Activated CD4-positive, alpha-beta T cell treated with anti-CD3 and anti-CD28 coated beads for 36 hours (primary cell): ENCODE measurements around the gene DCLK3. TPM values are rescaled to one million over a fixed set of nuclear protein-coding genes. Genes with fewer than 3 reads are reported as not detected.

Source experiments
- ATAC-seq: fragments of 200-7000 bp; cut with Tn5 transposase; one replicate; pipeline ENCODE4 v1.10.0; 2021; ENCODE audit warnings: mild to moderate bottlenecking, moderate library complexity
- CTCF ChIA-PET: fragments of 350-600 bp; sonication (Branson Sonifier 250); formaldehyde crosslinking; loops from one replicate; lab custom pipeline; 2021; ENCODE audit warnings: antibody characterized with exemption; lab: Charles Lee
- POLR2A ChIA-PET: fragments of 350-600 bp; sonication (Branson Sonifier 250); formaldehyde crosslinking; loops from one replicate; lab custom pipeline; 2021; ENCODE audit warnings: antibody characterized with exemption, inconsistent platforms; lab: Charles Lee
- DNase-seq: peaks from one replicate; pipeline ENCODE4 v3.0.0-alpha.2; 2020
- H3K27ac Mint-ChIP-seq: one replicate; pipeline ENCODE4 v1.8.0; 2021; ENCODE audit warnings: mixed read lengths
- H3K27me3 Mint-ChIP-seq: one replicate; pipeline ENCODE4 v1.8.0; 2021; ENCODE audit warnings: mixed read lengths
- H3K36me3 Mint-ChIP-seq: one replicate; pipeline ENCODE4 v1.8.0; 2021; ENCODE audit warnings: low read depth, mixed read lengths
- H3K4me1 Mint-ChIP-seq: one replicate; pipeline ENCODE4 v1.8.0; 2021; ENCODE audit warnings: mixed read lengths
- H3K4me3 Mint-ChIP-seq: one replicate; pipeline ENCODE4 v1.8.0; 2021; ENCODE audit warnings: mild to moderate bottlenecking, moderate library complexity, mixed read lengths
- H3K9me3 Mint-ChIP-seq: one replicate; pipeline ENCODE4 v1.8.0; 2021; ENCODE audit warnings: low read depth, mixed read lengths
- intact Hi-C, 2 experiments: fragments of 100-400 bp; cut with DNase I in 1 of 2; cut with micrococcal nuclease in 1 of 2; formaldehyde crosslinking; loops; one replicate each; pipeline versions ENCODE4 v1.14.2 to v1.15.1; 2022 to 2024; cut with DNase I, micrococcal nuclease
- total RNA-seq, 2 experiments: library from RNA; stranded (reverse); gene quantifications; one replicate each; pipeline ENCODE4 v1.2.3, GENCODE V29; 2021

The DCLK3 gene
- total RNA-seq, 2 experiments from 2014 or later, result 0.30 TPM

DNA sequence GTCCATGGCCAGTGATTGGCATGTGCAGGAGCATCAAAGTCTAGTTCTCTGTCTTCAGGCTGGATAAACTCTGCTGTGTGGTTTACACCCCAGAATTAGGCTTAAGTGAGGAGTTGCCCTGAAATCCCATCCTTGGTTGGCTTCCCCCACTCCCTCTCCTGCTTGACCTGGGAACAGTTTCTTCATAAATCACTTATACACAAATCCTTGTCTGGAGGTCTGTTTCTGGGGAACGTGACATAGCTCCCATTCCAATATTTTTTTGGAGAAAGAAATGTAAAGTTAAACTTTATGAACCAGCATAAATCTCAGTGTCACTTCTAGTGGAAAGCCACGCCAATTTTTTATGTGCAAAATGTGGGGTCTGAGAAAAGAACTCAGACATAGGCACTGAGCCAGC is 98.2 kb downstream of the DCLK3 start:
- no peaks in the 10 kb centered on the region for H3K36me3 Mint-ChIP-seq
- intact Hi-C loops, result no loop called here
- H3K4me1 Mint-ChIP-seq, result no peaks in the 10 kb centered on the region
- no peaks in the 10 kb centered on the region for H3K9me3 Mint-ChIP-seq
- POLR2A ChIA-PET, result no interaction called here
- no peak for DNase-seq
- CTCF ChIA-PET, result no interaction called here
- H3K4me3 Mint-ChIP-seq, result no peak overlapping the region
- H3K27me3 Mint-ChIP-seq, result peaks cover 7% of the 10 kb centered on the region
- H3K27ac Mint-ChIP-seq, result no peak overlapping the region
- ATAC-seq, result no peak

DNA sequence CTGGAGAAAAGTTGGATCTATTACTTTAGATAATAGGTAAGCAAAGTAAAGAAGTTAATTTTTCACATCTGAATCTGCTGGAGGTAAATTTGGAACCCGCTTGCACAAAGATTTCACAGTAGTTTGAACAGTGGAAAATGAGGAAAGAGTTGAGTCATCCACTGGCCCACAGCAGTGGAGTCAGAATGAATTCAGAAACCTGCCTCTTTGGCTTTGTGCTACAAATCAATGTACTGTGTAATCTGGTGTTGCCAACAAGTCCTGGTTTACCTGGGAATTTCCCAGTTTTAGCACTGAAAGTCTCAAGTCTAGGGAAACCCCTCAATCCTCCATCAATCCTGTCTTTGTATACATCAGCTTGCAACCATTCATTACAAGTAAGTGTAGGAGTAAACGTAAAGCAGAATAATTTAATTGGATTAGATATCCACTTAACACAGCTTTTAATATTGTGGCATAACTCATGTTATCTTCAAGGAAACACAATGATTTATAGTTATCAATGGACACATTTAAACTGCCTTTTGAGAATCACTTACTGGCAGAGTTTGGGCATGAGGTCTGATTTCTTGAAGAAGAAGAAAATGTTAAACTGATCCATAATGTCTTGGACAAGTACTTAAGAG is 100.6 kb downstream of the DCLK3 start:
- ATAC-seq (no peak), DNase-seq (no peak)
- no peak overlapping the region for H3K27ac Mint-ChIP-seq
- intact Hi-C loops, result no loop called here
- H3K9me3 Mint-ChIP-seq, result no peaks in the 10 kb centered on the region
- peaks cover 6% of the 10 kb centered on the region for H3K27me3 Mint-ChIP-seq
- CTCF ChIA-PET, result no interaction called here
- no peaks in the 10 kb centered on the region for H3K4me1 Mint-ChIP-seq
- H3K4me3 Mint-ChIP-seq, result no peak overlapping the region
- POLR2A ChIA-PET, result interaction anchor here (0.6 kb wide), 1 partner anchor 87 kb away, joined by 6 read pairs; no protein-coding TSS in a partner anchor
- H3K36me3 Mint-ChIP-seq, result no peaks in the 10 kb centered on the region

DNA sequence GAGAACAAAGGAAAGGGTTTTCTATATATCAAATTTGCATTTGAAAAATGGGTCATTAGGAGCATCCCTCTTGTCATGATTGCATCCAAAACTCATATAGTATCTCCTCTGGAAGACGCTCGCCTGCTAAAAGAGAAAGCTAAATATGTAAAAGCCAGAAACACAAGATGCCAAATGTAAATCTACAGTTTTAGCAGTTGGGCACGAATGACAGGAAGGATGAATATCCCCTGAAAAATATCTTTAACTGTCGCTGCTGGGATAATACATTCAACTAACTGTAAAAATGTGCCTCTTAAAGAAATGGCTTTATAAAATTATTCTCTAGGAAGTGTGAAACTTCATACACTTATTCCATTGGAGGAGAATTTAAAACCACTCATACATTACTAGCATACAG is 101.7 kb downstream of the DCLK3 start:
- no peak for DNase-seq
- Mint-ChIP-seq H3K36me3 (no peaks in the 10 kb centered on the region), H3K27me3 (peaks cover 14% of the 10 kb centered on the region), H3K9me3 (no peaks in the 10 kb centered on the region), H3K4me1 (no peaks in the 10 kb centered on the region), H3K4me3 (no peak overlapping the region), H3K27ac (no peak overlapping the region)
- CTCF ChIA-PET, result no interaction called here
- intact Hi-C loops, result no loop called here
- POLR2A ChIA-PET, result no interaction called here
- ATAC-seq, result no peak

Other genes with a start within 250 kb of the DCLK3 start
- gene TRANK1, start 180.5 kb upstream of the DCLK3 start, total RNA-seq, result 10 to 100 TPM; 12.0 to 13.2 TPM
- gene EPM2AIP1, start 228.6 kb upstream of the DCLK3 start, total RNA-seq, result 10 to 100 TPM in 1 of 2 experiments, 1 to 10 TPM in 1; 9.4 to 11.8 TPM
- 100 to 1,000 TPM in 1 of 2 experiments, 10 to 100 TPM in 1; 89.0 to 135 TPM for gene MLH1, start 229.0 kb upstream of the DCLK3 start, total RNA-seq